HepG2 (cell line): Measurements from ENCODE around the gene SNX3. TPM values are rescaled to one million over a fixed set of nuclear protein-coding genes. Genes with fewer than 3 reads are reported as not detected.

ENCODE experiments used
- ARNT2 ChIP-seq: sonication (generic); formaldehyde crosslinking; IDR thresholded peaks from 2 replicates; pipeline ENCODE4 v1.8.0; 2022; ENCODE audit warnings: mild to moderate bottlenecking, low read depth, missing genetic modification reagents, moderate library complexity
- KMT2A ChIP-seq: sonication (generic); formaldehyde crosslinking; IDR thresholded peaks from 2 replicates; pipeline ENCODE4 v1.4.0; 2020; ENCODE audit warnings: missing genetic modification reagents
- RFX1 ChIP-seq: fragments of 450-650 bp; IDR thresholded peaks from 2 replicates; pipeline ENCODE4 v1.6.1; 2017
- THYN1 ChIP-seq: sonication (generic); formaldehyde crosslinking; IDR thresholded peaks from 2 replicates; pipeline ENCODE4 v1.8.1; 2023; ENCODE audit warnings: low read depth, mild to moderate bottlenecking, moderate library complexity, missing genetic modification reagents, borderline replicate concordance
- ZBTB42 ChIP-seq: sonication (generic); formaldehyde crosslinking; IDR thresholded peaks from 2 replicates; pipeline ENCODE4 v1.5.0; 2020; ENCODE audit warnings: mild to moderate bottlenecking, missing genetic modification reagents
- ZKSCAN8 ChIP-seq: IDR thresholded peaks from 2 replicates; pipeline ENCODE4 v1.6.1; 2016; ENCODE audit warnings: borderline replicate concordance, missing genetic modification reagents, missing compliant biosample characterization
- polyA plus RNA-seq, 8 experiments: library from polyadenylated mRNA; depleted of rRNA in 3 of 8; stranded (reverse) in 7 of 8; unstranded in 1 of 8; fragments of >200 nt; fragmentation: Illumina TruSeq in 4 of 8; extraction: Trizol in 4 of 8; gene quantifications; 2 replicates each; pipeline versions ENCODE4 v1.2.1 to v1.2.3, GENCODE V29; 2011 to 2016; ENCODE audit warnings: low read depth in 4 of 8, missing spikeins in 1 of 8, mixed read lengths in 1 of 8; ENCODE audit not compliant: insufficient read depth in 1 of 8
- total RNA-seq, 5 experiments: library from RNA; depleted of rRNA; stranded (reverse); fragments of >200 nt; fragmentation: Illumina TruSeq; extraction: Trizol; gene quantifications; 2 replicates each; pipeline ENCODE4 v1.2.3, GENCODE V29; 2016; ENCODE audit warnings: low read depth in 1 of 5
- TF ChIP-seq, protein P1 (sequence below), 2 experiments: sonication (generic) in 1 of 2; formaldehyde crosslinking in 1 of 2; IDR thresholded peaks; 2 replicates each; pipeline versions ENCODE4 v1.6.1 to v1.9.0; 2014 to 2022; ENCODE audit warnings: antibody characterized with exemption in 1 of 2, borderline replicate concordance in 1 of 2, inconsistent platforms in 1 of 2, low read depth in 1 of 2, missing genetic modification reagents in 1 of 2
- TF ChIP-seq, protein P2 (sequence below): sonication (generic); formaldehyde crosslinking; IDR thresholded peaks from 2 replicates; pipeline ENCODE4 v1.4.0; 2020; ENCODE audit warnings: low read depth, mild to moderate bottlenecking, missing genetic modification reagents
- TF ChIP-seq, protein P3 (sequence below): sonication (generic); formaldehyde crosslinking; IDR thresholded peaks from 2 replicates; pipeline ENCODE4 v1.8.0; 2023; ENCODE audit warnings: mild to moderate bottlenecking, missing genetic modification reagents
- TF ChIP-seq, protein P4 (sequence below): sonication (generic); formaldehyde crosslinking; IDR thresholded peaks from 2 replicates; pipeline ENCODE4 v1.8.0; 2022; ENCODE audit warnings: missing genetic modification reagents, mild to moderate bottlenecking, inconsistent platforms, borderline replicate concordance
- TF ChIP-seq, protein P5 (sequence below): sonication (generic); formaldehyde crosslinking; IDR thresholded peaks from 2 replicates; pipeline ENCODE4 v1.9.0; 2021; ENCODE audit warnings: mild to moderate bottlenecking, missing genetic modification reagents

Gene SNX3
- total and polyA plus RNA-seq, 2 of the 13 experiments (the other 11 are each of a cell fraction or from before 2014, with no cell fraction given): 84.9 to 226 TPM

DNA sequence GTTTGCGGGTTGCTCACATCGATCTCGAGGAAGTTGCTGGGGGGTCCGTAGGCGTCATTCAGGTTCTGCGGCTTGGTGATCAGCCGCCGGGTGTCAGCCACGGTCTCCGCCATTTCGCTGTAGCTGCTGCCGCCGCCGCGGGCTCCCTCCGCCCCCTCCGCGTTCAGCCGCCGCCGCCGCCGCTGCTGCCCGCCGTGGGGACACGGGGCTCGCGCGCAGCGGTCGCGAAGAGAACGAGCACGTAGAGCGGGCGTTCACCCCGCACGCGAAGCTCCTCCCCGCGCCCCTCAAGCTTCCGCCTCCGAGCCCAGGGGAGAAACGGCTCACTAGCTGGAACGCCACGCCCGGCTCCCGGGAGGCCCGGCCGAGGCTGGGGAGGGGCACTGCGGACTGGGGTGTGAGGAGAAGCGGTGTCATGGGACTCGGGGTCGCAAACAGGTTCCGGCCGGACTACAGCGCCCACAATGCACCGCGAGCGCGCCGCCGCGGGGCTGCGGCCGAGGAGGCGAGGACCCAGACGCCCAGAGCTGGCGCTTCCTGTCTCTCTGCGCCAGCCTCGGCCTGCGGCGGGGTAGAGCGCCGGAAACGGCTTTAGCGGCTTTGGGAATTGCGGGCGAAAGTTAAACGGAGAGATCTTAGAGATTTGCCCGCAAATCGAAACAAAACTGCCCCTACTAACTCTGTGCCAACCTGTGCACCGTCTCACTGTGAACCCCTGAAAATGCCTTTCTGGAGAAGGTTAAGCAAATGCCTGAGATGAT is at the start of gene SNX3 (continued):
- TF ChIP-seq, protein P1, sequence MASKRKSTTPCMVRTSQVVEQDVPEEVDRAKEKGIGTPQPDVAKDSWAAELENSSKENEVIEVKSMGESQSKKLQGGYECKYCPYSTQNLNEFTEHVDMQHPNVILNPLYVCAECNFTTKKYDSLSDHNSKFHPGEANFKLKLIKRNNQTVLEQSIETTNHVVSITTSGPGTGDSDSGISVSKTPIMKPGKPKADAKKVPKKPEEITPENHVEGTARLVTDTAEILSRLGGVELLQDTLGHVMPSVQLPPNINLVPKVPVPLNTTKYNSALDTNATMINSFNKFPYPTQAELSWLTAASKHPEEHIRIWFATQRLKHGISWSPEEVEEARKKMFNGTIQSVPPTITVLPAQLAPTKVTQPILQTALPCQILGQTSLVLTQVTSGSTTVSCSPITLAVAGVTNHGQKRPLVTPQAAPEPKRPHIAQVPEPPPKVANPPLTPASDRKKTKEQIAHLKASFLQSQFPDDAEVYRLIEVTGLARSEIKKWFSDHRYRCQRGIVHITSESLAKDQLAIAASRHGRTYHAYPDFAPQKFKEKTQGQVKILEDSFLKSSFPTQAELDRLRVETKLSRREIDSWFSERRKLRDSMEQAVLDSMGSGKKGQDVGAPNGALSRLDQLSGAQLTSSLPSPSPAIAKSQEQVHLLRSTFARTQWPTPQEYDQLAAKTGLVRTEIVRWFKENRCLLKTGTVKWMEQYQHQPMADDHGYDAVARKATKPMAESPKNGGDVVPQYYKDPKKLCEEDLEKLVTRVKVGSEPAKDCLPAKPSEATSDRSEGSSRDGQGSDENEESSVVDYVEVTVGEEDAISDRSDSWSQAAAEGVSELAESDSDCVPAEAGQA (IDR thresholded peaks at IDR 0.05; ENCODE audit: low read depth): 0 out of 2 replicates have a peak, but pooled peaks have one; percentile 62
- TF ChIP-seq, protein P1 (CRISPR knock-in tag; IDR thresholded peaks at IDR 0.05; ENCODE audit: borderline replicate concordance): no peak
- TF ChIP-seq, protein P2, sequence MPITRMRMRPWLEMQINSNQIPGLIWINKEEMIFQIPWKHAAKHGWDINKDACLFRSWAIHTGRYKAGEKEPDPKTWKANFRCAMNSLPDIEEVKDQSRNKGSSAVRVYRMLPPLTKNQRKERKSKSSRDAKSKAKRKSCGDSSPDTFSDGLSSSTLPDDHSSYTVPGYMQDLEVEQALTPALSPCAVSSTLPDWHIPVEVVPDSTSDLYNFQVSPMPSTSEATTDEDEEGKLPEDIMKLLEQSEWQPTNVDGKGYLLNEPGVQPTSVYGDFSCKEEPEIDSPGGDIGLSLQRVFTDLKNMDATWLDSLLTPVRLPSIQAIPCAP: no peak
- no peak for TF ChIP-seq RFX1
- 0 out of 2 replicates have a peak, but pooled peaks have one; percentile 72 for TF ChIP-seq KMT2A (CRISPR knock-in tag)
- TF ChIP-seq, protein P3, sequence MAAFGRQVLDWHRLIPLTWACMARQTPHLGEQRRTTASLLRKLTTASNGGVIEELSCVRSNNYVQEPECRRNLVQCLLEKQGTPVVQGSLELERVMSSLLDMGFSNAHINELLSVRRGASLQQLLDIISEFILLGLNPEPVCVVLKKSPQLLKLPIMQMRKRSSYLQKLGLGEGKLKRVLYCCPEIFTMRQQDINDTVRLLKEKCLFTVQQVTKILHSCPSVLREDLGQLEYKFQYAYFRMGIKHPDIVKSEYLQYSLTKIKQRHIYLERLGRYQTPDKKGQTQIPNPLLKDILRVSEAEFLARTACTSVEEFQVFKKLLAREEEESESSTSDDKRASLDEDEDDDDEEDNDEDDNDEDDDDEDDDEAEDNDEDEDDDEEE: peak; percentile 23; the same call in 1 of the 2 replicates
- TF ChIP-seq, protein P4, sequence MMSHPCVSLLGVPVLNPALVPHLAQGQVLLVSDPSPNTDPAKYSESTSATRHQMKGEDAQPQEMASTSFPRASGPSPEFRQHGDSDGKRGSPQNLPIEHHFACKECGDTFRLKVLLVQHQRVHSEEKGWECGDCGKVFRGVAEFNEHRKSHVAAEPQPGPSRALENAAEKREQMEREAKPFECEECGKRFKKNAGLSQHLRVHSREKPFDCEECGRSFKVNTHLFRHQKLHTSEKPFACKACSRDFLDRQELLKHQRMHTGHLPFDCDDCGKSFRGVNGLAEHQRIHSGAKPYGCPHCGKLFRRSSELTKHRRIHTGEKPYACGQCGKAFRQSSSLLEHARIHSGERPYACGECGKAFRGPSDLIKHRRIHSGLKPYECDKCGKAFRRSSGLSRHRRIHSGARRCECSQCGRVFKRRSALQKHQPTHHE (CRISPR knock-in tag): peak; percentile 42; the same call in 1 of the 2 replicates
- TF ChIP-seq, protein P5, sequence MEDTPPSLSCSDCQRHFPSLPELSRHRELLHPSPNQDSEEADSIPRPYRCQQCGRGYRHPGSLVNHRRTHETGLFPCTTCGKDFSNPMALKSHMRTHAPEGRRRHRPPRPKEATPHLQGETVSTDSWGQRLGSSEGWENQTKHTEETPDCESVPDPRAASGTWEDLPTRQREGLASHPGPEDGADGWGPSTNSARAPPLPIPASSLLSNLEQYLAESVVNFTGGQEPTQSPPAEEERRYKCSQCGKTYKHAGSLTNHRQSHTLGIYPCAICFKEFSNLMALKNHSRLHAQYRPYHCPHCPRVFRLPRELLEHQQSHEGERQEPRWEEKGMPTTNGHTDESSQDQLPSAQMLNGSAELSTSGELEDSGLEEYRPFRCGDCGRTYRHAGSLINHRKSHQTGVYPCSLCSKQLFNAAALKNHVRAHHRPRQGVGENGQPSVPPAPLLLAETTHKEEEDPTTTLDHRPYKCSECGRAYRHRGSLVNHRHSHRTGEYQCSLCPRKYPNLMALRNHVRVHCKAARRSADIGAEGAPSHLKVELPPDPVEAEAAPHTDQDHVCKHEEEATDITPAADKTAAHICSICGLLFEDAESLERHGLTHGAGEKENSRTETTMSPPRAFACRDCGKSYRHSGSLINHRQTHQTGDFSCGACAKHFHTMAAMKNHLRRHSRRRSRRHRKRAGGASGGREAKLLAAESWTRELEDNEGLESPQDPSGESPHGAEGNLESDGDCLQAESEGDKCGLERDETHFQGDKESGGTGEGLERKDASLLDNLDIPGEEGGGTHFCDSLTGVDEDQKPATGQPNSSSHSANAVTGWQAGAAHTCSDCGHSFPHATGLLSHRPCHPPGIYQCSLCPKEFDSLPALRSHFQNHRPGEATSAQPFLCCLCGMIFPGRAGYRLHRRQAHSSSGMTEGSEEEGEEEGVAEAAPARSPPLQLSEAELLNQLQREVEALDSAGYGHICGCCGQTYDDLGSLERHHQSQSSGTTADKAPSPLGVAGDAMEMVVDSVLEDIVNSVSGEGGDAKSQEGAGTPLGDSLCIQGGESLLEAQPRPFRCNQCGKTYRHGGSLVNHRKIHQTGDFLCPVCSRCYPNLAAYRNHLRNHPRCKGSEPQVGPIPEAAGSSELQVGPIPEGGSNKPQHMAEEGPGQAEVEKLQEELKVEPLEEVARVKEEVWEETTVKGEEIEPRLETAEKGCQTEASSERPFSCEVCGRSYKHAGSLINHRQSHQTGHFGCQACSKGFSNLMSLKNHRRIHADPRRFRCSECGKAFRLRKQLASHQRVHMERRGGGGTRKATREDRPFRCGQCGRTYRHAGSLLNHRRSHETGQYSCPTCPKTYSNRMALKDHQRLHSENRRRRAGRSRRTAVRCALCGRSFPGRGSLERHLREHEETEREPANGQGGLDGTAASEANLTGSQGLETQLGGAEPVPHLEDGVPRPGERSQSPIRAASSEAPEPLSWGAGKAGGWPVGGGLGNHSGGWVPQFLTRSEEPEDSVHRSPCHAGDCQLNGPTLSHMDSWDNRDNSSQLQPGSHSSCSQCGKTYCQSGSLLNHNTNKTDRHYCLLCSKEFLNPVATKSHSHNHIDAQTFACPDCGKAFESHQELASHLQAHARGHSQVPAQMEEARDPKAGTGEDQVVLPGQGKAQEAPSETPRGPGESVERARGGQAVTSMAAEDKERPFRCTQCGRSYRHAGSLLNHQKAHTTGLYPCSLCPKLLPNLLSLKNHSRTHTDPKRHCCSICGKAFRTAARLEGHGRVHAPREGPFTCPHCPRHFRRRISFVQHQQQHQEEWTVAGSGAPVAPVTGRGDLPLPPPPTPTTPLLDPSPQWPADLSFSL: no peak
- TF ChIP-seq ZKSCAN8 (CRISPR knock-in tag): no peak
- no peak for TF ChIP-seq ZBTB42 (CRISPR knock-in tag)
- TF ChIP-seq ARNT2 (CRISPR knock-in tag): peak; percentile 34; the same call in 1 of the 2 replicates
- no peak for TF ChIP-seq THYN1 (CRISPR knock-in tag)
